Caco-2 (cell line): ENCODE data around the gene TMEM236. TPM values are rescaled to one million over a fixed set of nuclear protein-coding genes. Genes with fewer than 3 reads are reported as not detected.

Experiments
- Bru-seq: library from RNA; stranded (reverse); fragments of 400-500 nt; gene quantifications from one replicate; lab custom pipeline; 2021; lab: Mats Ljungman, UMichigan
- BruChase-seq, 2 experiments: library from RNA; stranded (reverse); fragments of 400-500 nt; gene quantifications; one replicate each; lab custom pipeline; 2021; lab: Mats Ljungman, UMichigan
- BruUV-seq: library from RNA; stranded (reverse); fragments of 400-500 nt; replicated peaks from 2 replicates; lab custom pipeline; 2021; lab: Mats Ljungman, UMichigan
- CTCF ChIA-PET: fragments of 300-600 bp; sonication (Branson Sonifier 250); formaldehyde crosslinking; loops from one replicate; lab custom pipeline; 2022; ENCODE audit warnings: antibody characterized with exemption; lab: Charles Lee
- POLR2A ChIA-PET: fragments of 300-600 bp; sonication (Branson Sonifier 250); formaldehyde crosslinking; loops from one replicate; lab custom pipeline; 2022; ENCODE audit warnings: antibody characterized with exemption; lab: Charles Lee
- DNase-seq, 2 experiments: peaks; one replicate each; pipeline versions ENCODE4 v3.0.0 to v3.0.0-alpha.2; 2020 to 2022
- H3K27me3 ChIP-seq: replicated peaks from 2 replicates; pipeline ENCODE4 v1.6.0; 2011; ENCODE audit warnings: low read length; ENCODE audit not compliant: control insufficient read depth, insufficient read depth
- H3K36me3 ChIP-seq: 2 replicates; pipeline ENCODE4 v1.5.1; 2011; ENCODE audit warnings: low read length; ENCODE audit not compliant: control insufficient read depth, insufficient read depth
- H3K4me1 ChIP-seq: fragments of 250-450 bp; sonication (Bioruptor Pico); 2 replicates; pipeline ENCODE4 v1.5.1; 2020; ENCODE audit warnings: mild to moderate bottlenecking
- H3K4me3 ChIP-seq: 2 replicates; pipeline ENCODE4 v1.5.1; 2011; ENCODE audit warnings: low read depth, mild to moderate bottlenecking, control low read depth, low read length
- H3K9me3 ChIP-seq: fragments of 250-450 bp; sonication (Bioruptor Pico); 2 replicates; pipeline ENCODE4 v1.5.1; 2020; ENCODE audit warnings: mild to moderate bottlenecking, moderate library complexity
- H3K27ac Mint-ChIP-seq: one replicate; pipeline ENCODE4 v1.8.0; 2022; ENCODE audit warnings: mixed read lengths; ENCODE audit not compliant: unreplicated experiment
- H3K27me3 Mint-ChIP-seq: one replicate; pipeline ENCODE4 v1.8.0; 2022; ENCODE audit warnings: mixed read lengths; ENCODE audit not compliant: insufficient read depth, unreplicated experiment
- H3K36me3 Mint-ChIP-seq: one replicate; pipeline ENCODE4 v1.8.0; 2022; ENCODE audit warnings: mild to moderate bottlenecking, mixed read lengths; ENCODE audit not compliant: insufficient read depth, unreplicated experiment
- H3K4me1 Mint-ChIP-seq: one replicate; pipeline ENCODE4 v1.8.0; 2022; ENCODE audit warnings: low read depth, mixed read lengths; ENCODE audit not compliant: unreplicated experiment
- H3K4me3 Mint-ChIP-seq: one replicate; pipeline ENCODE4 v1.8.0; 2022; ENCODE audit warnings: mild to moderate bottlenecking, moderate library complexity, mixed read lengths; ENCODE audit not compliant: unreplicated experiment
- H3K9me3 Mint-ChIP-seq: one replicate; pipeline ENCODE4 v1.8.0; 2022; ENCODE audit warnings: mixed read lengths; ENCODE audit not compliant: unreplicated experiment
- CTCF ChIP-seq, 2 experiments: fragments of 200-600 bp in 1 of 2; IDR thresholded peaks; 1 replicate in 1 of 2; 2 replicates in 1 of 2; pipeline versions ENCODE4 v1.5.1 to v1.8.0; 2011 to 2022; ENCODE audit warnings: antibody characterized with exemption in 1 of 2, control low read depth in 1 of 2, inconsistent platforms in 1 of 2, low read depth in 1 of 2, low read length in 1 of 2, mild to moderate bottlenecking in 1 of 2, moderate library complexity in 1 of 2; ENCODE audit not compliant: insufficient read depth in 1 of 2, severe bottlenecking in 1 of 2, unreplicated experiment in 1 of 2
- intact Hi-C: fragments of 100-400 bp; cut with micrococcal nuclease; formaldehyde crosslinking; loops from one replicate; pipeline ENCODE4 v1.10.0; 2022; ENCODE audit not compliant: unreplicated experiment
- long read RNA-seq: library from polyadenylated mRNA; stranded (forward); transcript quantifications from one replicate; pipeline ENCODE4 v2.0.0, GENCODE V29; 2022
- total RNA-seq: library from RNA; stranded (reverse); gene quantifications from 2 replicates; pipeline ENCODE4 v1.2.3, GENCODE V29; 2022

Gene TMEM236
- total RNA-seq (0.60 and 0.64 TPM in 2 replicates), Bru-seq, nascent RNA (percentile 50 among the genes with signal in this experiment), BruChase-seq, experiment 1, labeled RNA remaining after a 2-hour chase (percentile 51 among the genes with signal in this experiment), BruChase-seq, experiment 2, labeled RNA remaining after a 6-hour chase (percentile 58 among the genes with signal in this experiment)
- long read RNA-seq = 0 reads

DNA sequence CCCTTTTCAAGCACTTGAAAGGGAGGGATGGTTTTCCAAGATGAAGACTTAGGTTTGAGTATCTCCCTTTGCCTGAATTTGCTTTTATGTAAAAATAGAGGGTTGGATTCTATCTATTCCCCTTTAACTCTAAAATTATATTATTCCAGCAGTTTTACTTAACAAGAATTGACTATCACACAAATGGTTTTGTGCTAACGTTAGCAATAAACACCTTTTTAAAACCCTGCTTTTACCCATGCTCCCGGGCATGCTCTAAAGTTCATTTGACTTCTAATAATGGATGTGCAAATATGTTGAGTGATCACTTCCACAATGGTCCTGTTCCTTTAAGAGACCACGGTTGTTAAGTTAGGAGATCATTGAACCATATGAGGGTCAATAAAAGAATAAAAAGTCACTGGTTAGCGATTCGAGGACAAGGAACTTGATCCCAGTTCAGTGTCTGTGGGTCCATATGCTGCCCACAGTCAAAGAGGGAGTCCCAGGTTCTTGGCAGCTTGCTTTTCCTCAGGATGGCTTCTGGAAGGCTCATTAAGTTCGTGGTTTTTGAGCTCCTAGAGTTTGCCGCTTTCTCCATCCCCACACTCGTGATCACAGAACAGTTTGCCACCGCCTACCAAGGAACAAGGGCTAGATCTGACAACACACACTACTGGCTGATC lies at the start of gene TMEM236:
Gene TMEM236, plus strand, starts transcription at position 421 of the 665 bp plus-strand sequence. Its CDS starts 95 bp downstream, at position 516.
- TF ChIP-seq CTCF (IDR thresholded peaks at IDR 0.05; ENCODE audit: insufficient read depth in 1 of 2, low read depth in 1 of 2, low read length in 1 of 2, severe bottlenecking in 1 of 2, unreplicated experiment in 1 of 2) = no peak
- Mint-ChIP-seq H3K27me3 (no peaks in the 10 kb centered on the region), H3K4me3 (no peak within 1 kb of the TSS), H3K27ac (no peak within 1 kb of the TSS), H3K36me3 (no peaks in the 10 kb centered on the region), H3K4me1 (no peaks in the 10 kb centered on the region), H3K9me3 (no peaks in the 10 kb centered on the region)
- ChIA-PET POLR2A (no interaction called here), CTCF (no interaction called here)
- intact Hi-C loops = no loop called here
- Histone ChIP-seq H3K36me3 (no peaks in the 10 kb centered on the region), H3K9me3 (no peaks in the 10 kb centered on the region), H3K4me3 (no peak within 1 kb of the TSS), H3K4me1 (0 out of 2 replicates have a peak, but pooled peaks cover under 1% of the 10 kb centered on the region), H3K27me3 (no peaks in the 10 kb centered on the region)
- no TSS peak for BruUV-seq
- DNase-seq = no peak

- peaks cover 4% of the 10 kb centered on the region; the same call in 1 of the 2 replicates for H3K4me1 ChIP-seq
- Mint-ChIP-seq H3K4me1 (no peaks in the 10 kb centered on the region), H3K27me3 (no peaks in the 10 kb centered on the region), H3K27ac (no peak overlapping the region), H3K4me3 (no peak overlapping the region), H3K36me3 (peaks cover 66% of the 10 kb centered on the region), H3K9me3 (no peaks in the 10 kb centered on the region)
- no peaks in the 10 kb centered on the region for H3K9me3 ChIP-seq
- no TSS peak for BruUV-seq
- intact Hi-C loops = no loop called here
- TF ChIP-seq CTCF (IDR thresholded peaks at IDR 0.05; ENCODE audit: insufficient read depth in 1 of 2, low read depth in 1 of 2, low read length in 1 of 2, severe bottlenecking in 1 of 2, unreplicated experiment in 1 of 2) = no peak
- DNase-seq = no peak
- 0 out of 2 replicates have a peak, but pooled peaks cover 1% of the 10 kb centered on the region for H3K36me3 ChIP-seq
- ChIA-PET POLR2A (no interaction called here), CTCF (no interaction called here)
- H3K27me3 ChIP-seq = no peaks in the 10 kb centered on the region
- H3K4me3 ChIP-seq = no peak overlapping the region
These were observed 48.3 kb upstream of the TMEM236 start for GRCh38 chr10:17703706-17704105.

GRCh38 chr10:17708821-17709220 lies 43.2 kb upstream of the TMEM236 start:
- ChIA-PET POLR2A (interaction anchor here (1.1 kb wide), 1 partner anchor 65 kb away, joined by 5 read pairs; the partner anchor contains the start of gene STAM), CTCF (no interaction called here)
- Histone ChIP-seq H3K4me3 (no peak overlapping the region), H3K4me1 (peaks cover 5% of the 10 kb centered on the region; the same call in 1 of the 2 replicates), H3K27me3 (no peaks in the 10 kb centered on the region), H3K9me3 (no peaks in the 10 kb centered on the region), H3K36me3 (peaks cover 3% of the 10 kb centered on the region; the same call in 1 of the 2 replicates)
- H3K4me3 Mint-ChIP-seq = no peak overlapping the region
- no peaks in the 10 kb centered on the region for H3K4me1 Mint-ChIP-seq
- H3K9me3 Mint-ChIP-seq = no peaks in the 10 kb centered on the region
- H3K27ac Mint-ChIP-seq = no peak overlapping the region
- peaks cover 69% of the 10 kb centered on the region for H3K36me3 Mint-ChIP-seq
- intact Hi-C loops = loop anchor here (5.0 kb wide), 2 partner anchors 57 to 92 kb away; partner anchors contain the start of gene HACD1
- no peak for TF ChIP-seq CTCF (IDR thresholded peaks at IDR 0.05; ENCODE audit: insufficient read depth in 1 of 2, low read depth in 1 of 2, low read length in 1 of 2, severe bottlenecking in 1 of 2, unreplicated experiment in 1 of 2)
- no peaks in the 10 kb centered on the region for H3K27me3 Mint-ChIP-seq
- peak; percentile 43 to 46 for DNase-seq
- BruUV-seq = no TSS peak
